Chondrocyte (in vitro differentiated cells): ENCODE measurements around the gene MOV10. TPM values are rescaled to one million over a fixed set of nuclear protein-coding genes. Genes with fewer than 3 reads are reported as not detected.
"Not testable (repeated sequence)": the region's sequence is repeated elsewhere in the genome, so short reads cannot be mapped to it uniquely, and the experiment has no call there.

Source experiments
- DNase-seq: peaks from one replicate; pipeline ENCODE4 v3.0.0; 2021; ENCODE audit warnings: mixed read lengths, low spot score
- H3K27ac Mint-ChIP-seq: one replicate; pipeline ENCODE4 v1.8.0; 2021; ENCODE audit warnings: mild to moderate bottlenecking, moderate library complexity, mixed read lengths; ENCODE audit not compliant: unreplicated experiment
- H3K27me3 Mint-ChIP-seq: 2 replicates; pipeline ENCODE4 v1.8.0; 2021; ENCODE audit warnings: low read depth, mixed read lengths
- H3K36me3 Mint-ChIP-seq: 2 replicates; pipeline ENCODE4 v1.8.0; 2021; ENCODE audit warnings: low read depth, mixed read lengths
- H3K4me1 Mint-ChIP-seq: 2 replicates; pipeline ENCODE4 v1.8.0; 2021; ENCODE audit warnings: low read depth, mild to moderate bottlenecking, mixed read lengths
- H3K4me3 Mint-ChIP-seq: one replicate; pipeline ENCODE4 v1.8.0; 2021; ENCODE audit warnings: mild to moderate bottlenecking, moderate library complexity, mixed read lengths; ENCODE audit not compliant: unreplicated experiment
- H3K9me3 Mint-ChIP-seq: 2 replicates; pipeline ENCODE4 v1.8.0; 2021; ENCODE audit warnings: low read depth, mixed read lengths
- total RNA-seq: library from RNA; stranded (reverse); gene quantifications from 3 replicates; pipeline ENCODE4 v1.2.1, GENCODE V29; 2021
- TF ChIP-seq, protein P1 (sequence below): fragments of 200-600 bp; sonication (generic); IDR thresholded peaks from 2 replicates; pipeline ENCODE4 v1.5.0; 2021; ENCODE audit warnings: antibody characterized with exemption, mild to moderate bottlenecking, moderate library complexity

Gene MOV10
- total RNA-seq, 1 donor from 2014 or later, result 45.9 TPM

GRCh38 chr1:112718691-112719418, 44.4 kb downstream of the MOV10 start:
- TF ChIP-seq, protein P1, sequence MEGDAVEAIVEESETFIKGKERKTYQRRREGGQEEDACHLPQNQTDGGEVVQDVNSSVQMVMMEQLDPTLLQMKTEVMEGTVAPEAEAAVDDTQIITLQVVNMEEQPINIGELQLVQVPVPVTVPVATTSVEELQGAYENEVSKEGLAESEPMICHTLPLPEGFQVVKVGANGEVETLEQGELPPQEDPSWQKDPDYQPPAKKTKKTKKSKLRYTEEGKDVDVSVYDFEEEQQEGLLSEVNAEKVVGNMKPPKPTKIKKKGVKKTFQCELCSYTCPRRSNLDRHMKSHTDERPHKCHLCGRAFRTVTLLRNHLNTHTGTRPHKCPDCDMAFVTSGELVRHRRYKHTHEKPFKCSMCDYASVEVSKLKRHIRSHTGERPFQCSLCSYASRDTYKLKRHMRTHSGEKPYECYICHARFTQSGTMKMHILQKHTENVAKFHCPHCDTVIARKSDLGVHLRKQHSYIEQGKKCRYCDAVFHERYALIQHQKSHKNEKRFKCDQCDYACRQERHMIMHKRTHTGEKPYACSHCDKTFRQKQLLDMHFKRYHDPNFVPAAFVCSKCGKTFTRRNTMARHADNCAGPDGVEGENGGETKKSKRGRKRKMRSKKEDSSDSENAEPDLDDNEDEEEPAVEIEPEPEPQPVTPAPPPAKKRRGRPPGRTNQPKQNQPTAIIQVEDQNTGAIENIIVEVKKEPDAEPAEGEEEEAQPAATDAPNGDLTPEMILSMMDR, result peak; percentile 94
- DNase-seq, result peak; percentile 96
- no peak overlapping the region for H3K27ac Mint-ChIP-seq
- no peaks in the 10 kb centered on the region for H3K9me3 Mint-ChIP-seq
- H3K4me3 Mint-ChIP-seq, result peak overlapping the region; percentile 52
- peaks cover 3% of the 10 kb centered on the region for H3K27me3 Mint-ChIP-seq
- H3K4me1 Mint-ChIP-seq, result peaks cover 28% of the 10 kb centered on the region
- no peaks in the 10 kb centered on the region for H3K36me3 Mint-ChIP-seq

DNA sequence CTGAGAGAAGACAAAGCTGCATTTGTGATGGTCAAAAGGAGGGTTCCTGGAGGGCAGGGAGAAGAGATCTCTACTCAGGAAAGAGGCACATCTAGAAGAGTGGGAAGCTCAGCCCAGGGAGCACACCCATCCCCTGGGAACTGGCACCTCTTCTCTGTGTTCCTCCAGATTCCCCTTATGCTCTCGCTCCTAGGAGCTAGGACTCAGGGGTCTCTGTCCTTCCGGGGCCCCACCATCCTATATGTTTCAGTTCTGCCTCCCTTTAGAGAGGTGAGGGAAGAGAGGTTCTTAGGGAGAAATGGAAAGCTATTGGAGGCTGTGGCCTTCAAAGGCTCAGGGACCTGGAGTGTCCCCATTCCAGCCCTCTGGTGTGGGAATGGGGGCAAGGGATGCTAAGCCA, 45.2 kb downstream of the MOV10 start:
- no peaks in the 10 kb centered on the region for H3K9me3 Mint-ChIP-seq
- H3K27me3 Mint-ChIP-seq, result peaks cover 3% of the 10 kb centered on the region
- no peak for DNase-seq
- no peaks in the 10 kb centered on the region for H3K36me3 Mint-ChIP-seq
- H3K4me3 Mint-ChIP-seq, result no peak overlapping the region
- TF ChIP-seq, protein P1, result no peak
- H3K4me1 Mint-ChIP-seq, result peaks cover 25% of the 10 kb centered on the region
- no peak overlapping the region for H3K27ac Mint-ChIP-seq

DNA sequence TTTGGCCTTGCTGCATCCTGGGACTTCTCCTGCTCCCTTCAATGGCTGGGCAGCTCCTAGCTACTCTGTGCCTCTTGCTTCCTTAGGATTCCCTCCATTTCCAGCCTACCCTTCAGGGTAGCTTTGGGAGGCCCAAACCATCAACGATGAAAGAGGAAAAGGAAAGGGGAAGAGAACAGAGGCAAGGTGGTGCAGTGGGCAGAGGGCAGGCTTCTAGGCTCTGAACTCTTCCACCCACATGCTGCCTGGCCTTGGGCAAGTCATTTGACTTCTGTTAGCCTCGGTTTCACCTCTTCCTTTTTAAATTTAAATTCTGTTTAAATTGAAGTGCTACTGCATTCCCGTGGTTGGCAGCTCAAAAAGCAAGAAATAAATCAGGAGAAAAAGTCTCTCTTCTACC, 46.3 kb downstream of the MOV10 start:
- no peak for DNase-seq
- Mint-ChIP-seq H3K9me3 (no peaks in the 10 kb centered on the region), H3K4me1 (peaks cover 21% of the 10 kb centered on the region), H3K27ac (no peak overlapping the region), H3K36me3 (no peaks in the 10 kb centered on the region), H3K4me3 (no peak overlapping the region), H3K27me3 (peaks cover 3% of the 10 kb centered on the region)
- TF ChIP-seq, protein P1, result no peak

DNA sequence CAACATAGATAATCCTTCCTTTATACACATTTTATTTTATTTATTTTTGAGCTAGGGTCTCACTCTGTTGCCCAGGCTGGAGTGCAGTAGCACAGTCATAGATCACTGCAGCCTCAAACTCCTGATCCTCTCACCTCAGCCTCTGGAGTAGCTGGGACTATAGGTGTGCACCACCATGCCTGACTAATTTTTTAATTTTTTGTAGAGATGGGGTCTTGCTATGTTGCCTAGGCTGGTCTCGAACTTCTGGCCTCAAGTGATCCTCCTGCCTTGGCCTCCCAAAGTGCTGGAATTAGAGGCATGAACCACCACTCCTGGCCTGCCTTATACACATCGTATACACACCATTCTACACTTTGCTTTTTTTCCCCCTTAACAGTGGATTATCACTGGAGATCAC, 46.8 kb downstream of the MOV10 start:
- peaks cover 16% of the 10 kb centered on the region for H3K4me1 Mint-ChIP-seq
- H3K36me3 Mint-ChIP-seq, H3K27ac Mint-ChIP-seq, H3K9me3 Mint-ChIP-seq, DNase-seq, H3K27me3 Mint-ChIP-seq, H3K4me3 Mint-ChIP-seq: not testable (repeated sequence)

DNA sequence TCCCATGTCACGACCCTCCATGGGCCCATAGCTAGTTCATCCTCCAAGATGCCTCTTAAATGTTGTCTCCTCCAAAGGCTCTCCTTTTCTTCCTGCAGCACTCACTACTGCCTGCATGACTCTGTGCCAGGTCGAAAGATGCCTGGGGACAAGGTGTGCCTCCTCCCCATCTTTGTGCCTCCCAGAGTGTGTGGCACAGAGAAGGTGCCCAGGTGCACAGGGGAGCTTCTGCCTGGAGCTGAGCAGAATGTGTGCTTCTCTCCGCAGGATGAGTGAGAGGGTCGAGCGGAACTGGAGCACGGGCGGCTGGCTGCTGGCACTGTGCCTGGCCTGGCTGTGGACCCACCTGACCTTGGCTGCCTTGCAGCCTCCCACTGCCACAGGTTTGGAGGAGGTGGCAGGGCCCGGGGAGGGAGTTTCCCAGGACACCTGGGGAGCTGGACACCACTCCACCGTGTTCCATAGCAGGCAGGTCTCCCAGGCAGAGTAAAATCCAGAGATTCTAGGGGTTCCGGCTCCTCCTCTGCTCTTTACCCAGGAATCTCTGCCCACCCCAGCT, 47.6 kb downstream of the MOV10 start:
- H3K27me3 Mint-ChIP-seq, result peaks cover 3% of the 10 kb centered on the region
- H3K9me3 Mint-ChIP-seq, result no peaks in the 10 kb centered on the region
- no peaks in the 10 kb centered on the region for H3K36me3 Mint-ChIP-seq
- H3K4me1 Mint-ChIP-seq, result peaks cover 14% of the 10 kb centered on the region
- DNase-seq, result no peak
- no peak overlapping the region for H3K27ac Mint-ChIP-seq
- no peak overlapping the region for H3K4me3 Mint-ChIP-seq
- TF ChIP-seq, protein P1, result no peak
